K562 (cell line): ENCODE measurements around the gene ARMC12. TPM values are rescaled to one million over a fixed set of nuclear protein-coding genes. Genes with fewer than 3 reads are reported as not detected.
A peak's percentile ranks its signal among the peaks of the same experiment; 100 is the strongest.

Experiments
- ATF2 ChIP-seq: sonication (generic); formaldehyde crosslinking; IDR thresholded peaks from 2 replicates; pipeline ENCODE4 v1.8.1; 2022; ENCODE audit warnings: missing genetic modification reagents
- DPF2 ChIP-seq: fragments of 450-650 bp; IDR thresholded peaks from 2 replicates; pipeline ENCODE4 v1.6.1; 2016
- FOXK2 ChIP-seq, 2 experiments: fragments of 450-650 bp; IDR thresholded peaks in 1 of 2; conservative IDR thresholded peaks in 1 of 2; 2 replicates each; pipeline ENCODE4 v1.6.1; 2016; ENCODE audit warnings: low read depth in 2 of 2, mild to moderate bottlenecking in 1 of 2
- HBP1 ChIP-seq: fragments of 450-650 bp; formaldehyde crosslinking; IDR thresholded peaks from 2 replicates; pipeline ENCODE4 v1.4.0; 2022; ENCODE audit warnings: missing genetic modification characterization
- KLF1 ChIP-seq: fragments of 450-650 bp; IDR thresholded peaks from 2 replicates; pipeline ENCODE4 v1.6.1; 2016; ENCODE audit warnings: missing genetic modification characterization, missing compliant biosample characterization
- MAFF ChIP-seq: IDR thresholded peaks from 2 replicates; pipeline ENCODE4 v1.6.1; 2012; ENCODE audit warnings: low read length, improper control_type of control experiment
- MAX ChIP-seq: sonication (generic); formaldehyde crosslinking; IDR thresholded peaks from 2 replicates; pipeline ENCODE4 v1.9.0; 2022; ENCODE audit warnings: mild to moderate bottlenecking, missing genetic modification reagents
- NCOA1 ChIP-seq: fragments of 450-650 bp; IDR thresholded peaks from 2 replicates; pipeline ENCODE4 v1.6.1; 2016; ENCODE audit warnings: low read depth
- NELFE ChIP-seq: IDR thresholded peaks from 2 replicates; pipeline ENCODE4 v1.6.1; 2011; ENCODE audit warnings: mild to moderate bottlenecking; ENCODE audit not compliant: insufficient read depth, insufficient read length
- NFIX ChIP-seq: fragments of 250-450 bp; sonication (Bioruptor Pico); IDR thresholded peaks from 2 replicates; pipeline ENCODE4 v1.4.0; 2020; ENCODE audit warnings: low read depth, mild to moderate bottlenecking, moderate library complexity
- NFYB ChIP-seq: IDR thresholded peaks from 2 replicates; pipeline ENCODE4 v1.6.1; 2011; ENCODE audit warnings: mild to moderate bottlenecking, moderate library complexity; ENCODE audit not compliant: insufficient read length; ENCODE audit errors: extremely low read depth
- PHF8 ChIP-seq: fragments of 200-600 bp; sonication (generic); IDR thresholded peaks from 2 replicates; pipeline ENCODE4 v1.6.1; 2012; ENCODE audit warnings: mixed run types, mild to moderate bottlenecking, inconsistent platforms, low read length, moderate library complexity, borderline replicate concordance
- RBBP5 ChIP-seq: fragments of 200-600 bp; sonication (generic); IDR thresholded peaks from 2 replicates; pipeline ENCODE4 v1.6.1; 2012; ENCODE audit warnings: borderline replicate concordance, mild to moderate bottlenecking, low read length, control low read depth, inconsistent platforms; ENCODE audit not compliant: insufficient read depth, poor library complexity, severe bottlenecking
- RBFOX2 ChIP-seq: fragments of 200-400 bp; formaldehyde crosslinking; IDR thresholded peaks from 2 replicates; pipeline ENCODE4 v1.6.1; 2017; ENCODE audit warnings: low read depth, mild to moderate bottlenecking, low read length, moderate library complexity
- RBM15 ChIP-seq: fragments of 200-400 bp; formaldehyde crosslinking; IDR thresholded peaks from 2 replicates; pipeline ENCODE4 v1.6.1; 2018; ENCODE audit warnings: mild to moderate bottlenecking, low read length, moderate library complexity; ENCODE audit not compliant: insufficient read depth
- TCF7 ChIP-seq: sonication (generic); IDR thresholded peaks from 2 replicates; pipeline ENCODE4 v1.6.1; 2016; ENCODE audit warnings: antibody characterized with exemption, borderline replicate concordance
- TFAP4 ChIP-seq: sonication (generic); formaldehyde crosslinking; IDR thresholded peaks from 2 replicates; pipeline ENCODE4 v1.8.0; 2022; ENCODE audit warnings: missing genetic modification reagents, mild to moderate bottlenecking, moderate library complexity, borderline replicate concordance
- ZFX ChIP-seq: sonication (generic); formaldehyde crosslinking; IDR thresholded peaks from 2 replicates; pipeline ENCODE4 v1.8.0; 2022; ENCODE audit warnings: mild to moderate bottlenecking, missing genetic modification reagents, moderate library complexity
- ZNF121 ChIP-seq: sonication (generic); formaldehyde crosslinking; conservative IDR thresholded peaks from 2 replicates; pipeline ENCODE4 v1.8.0; 2022; ENCODE audit warnings: missing genetic modification reagents
- ZNF24 ChIP-seq: fragments of 450-650 bp; IDR thresholded peaks from 2 replicates; pipeline ENCODE4 v1.6.1; 2016
- ZNF354B ChIP-seq: fragments of 250-450 bp; sonication (Bioruptor Pico); IDR thresholded peaks from 2 replicates; pipeline ENCODE4 v1.4.0; 2020
- ZNF668 ChIP-seq: fragments of 250-450 bp; sonication (Bioruptor Pico); IDR thresholded peaks from 2 replicates; pipeline ENCODE4 v1.8.0; 2022; ENCODE audit warnings: mild to moderate bottlenecking, inconsistent platforms
- ZNF780A ChIP-seq: fragments of 250-450 bp; sonication (Bioruptor Pico); IDR thresholded peaks from 2 replicates; pipeline ENCODE4 v1.5.0; 2021; ENCODE audit warnings: mild to moderate bottlenecking
- polyA plus RNA-seq, 8 experiments: library from polyadenylated mRNA; depleted of rRNA in 4 of 8; stranded (reverse) in 5 of 8; unstranded in 3 of 8; fragments of >200 nt; fragmentation: Nextera tagmentation in 2 of 8; fragmentation: Illumina TruSeq in 1 of 8; extraction: Ambion mirVana in 2 of 8; extraction: Trizol in 1 of 8; gene quantifications; 2 replicates each; pipeline versions ENCODE4 v1.2.1 to v1.2.3, GENCODE V29; 2011 to 2014; ENCODE audit warnings: inconsistent platforms in 1 of 8, missing spikeins in 1 of 8
- total RNA-seq, 7 experiments: library from RNA; depleted of rRNA in 6 of 7; stranded (reverse); fragments of >200 nt in 6 of 7; fragmentation: Illumina TruSeq in 2 of 7; extraction: Trizol in 2 of 7; gene quantifications; 2 replicates each; pipeline versions ENCODE4 v1.2.1 to v1.2.3, GENCODE V29; 2011 to 2021; ENCODE audit warnings: low replicate concordance in 1 of 7
- TF ChIP-seq, protein P1 (sequence below): fragments of 450-650 bp; IDR thresholded peaks from 2 replicates; pipeline ENCODE4 v1.6.1; 2016

Gene ARMC12
- total and polyA plus RNA-seq, 9 of the 15 experiments (the other 6 are each of a cell fraction or from before 2014, with no cell fraction given): 0.09 to 0.58 (median 0.31) TPM; not detected in 3

- TF ChIP-seq NELFE (no peak), NFIX (CRISPR knock-in tag) (no peak), TCF7 (no peak), ZNF780A (CRISPR knock-in tag) (no peak), TFAP4 (peak; percentile 54; the same call in 1 of the 2 replicates), ZNF668 (CRISPR knock-in tag) (no peak), ZNF354B (no peak), ZFX (peak; percentile 67), FOXK2 (conservative IDR thresholded peaks at IDR 0.05 in 1 of 2, IDR thresholded peaks at IDR 0.05 in 1 of 2; ENCODE audit: low read depth in 2 of 2) (no peak), ATF2 (no peak), RBBP5 (peak; percentile 56), DPF2 (no peak), MAFF (no peak), ZNF121 (no peak), HBP1 (CRISPR knock-in tag) (no peak), ZNF24 (0 out of 2 replicates have a peak, but pooled peaks have one; percentile 14), RBFOX2 (0 out of 2 replicates have a peak, but pooled peaks have one; percentile 34), PHF8 (peak; percentile 66; the same call in 1 of the 2 replicates), KLF1 (tag) (no peak), MAX (0 out of 2 replicates have a peak, but pooled peaks have one; percentile 21), RBM15 (no peak), NCOA1 (no peak), NFYB (no peak)
- TF ChIP-seq, protein P1, sequence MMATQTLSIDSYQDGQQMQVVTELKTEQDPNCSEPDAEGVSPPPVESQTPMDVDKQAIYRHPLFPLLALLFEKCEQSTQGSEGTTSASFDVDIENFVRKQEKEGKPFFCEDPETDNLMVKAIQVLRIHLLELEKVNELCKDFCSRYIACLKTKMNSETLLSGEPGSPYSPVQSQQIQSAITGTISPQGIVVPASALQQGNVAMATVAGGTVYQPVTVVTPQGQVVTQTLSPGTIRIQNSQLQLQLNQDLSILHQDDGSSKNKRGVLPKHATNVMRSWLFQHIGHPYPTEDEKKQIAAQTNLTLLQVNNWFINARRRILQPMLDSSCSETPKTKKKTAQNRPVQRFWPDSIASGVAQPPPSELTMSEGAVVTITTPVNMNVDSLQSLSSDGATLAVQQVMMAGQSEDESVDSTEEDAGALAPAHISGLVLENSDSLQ: peak; percentile 84
Measured at GRCh38 chr6:35719830-35720733, 16.8 kb upstream of the ARMC12 start (continued).
